HG03175 (cell line): ENCODE results near the gene TOR4A.
A peak's percentile ranks its signal among the peaks of the same experiment; 100 is the strongest.

Experiments
- ATAC-seq: cut with Tn5 transposase; IDR thresholded peaks from one replicate; pipeline ENCODE4 v1.9.1; 2021; ENCODE audit warnings: mild to moderate bottlenecking, moderate library complexity; ENCODE audit not compliant: unreplicated experiment

The TOR4A gene

GRCh38 chr9:137293482-137294090 is 16.1 kb downstream of the TOR4A start:
- no peak for ATAC-seq

DNA sequence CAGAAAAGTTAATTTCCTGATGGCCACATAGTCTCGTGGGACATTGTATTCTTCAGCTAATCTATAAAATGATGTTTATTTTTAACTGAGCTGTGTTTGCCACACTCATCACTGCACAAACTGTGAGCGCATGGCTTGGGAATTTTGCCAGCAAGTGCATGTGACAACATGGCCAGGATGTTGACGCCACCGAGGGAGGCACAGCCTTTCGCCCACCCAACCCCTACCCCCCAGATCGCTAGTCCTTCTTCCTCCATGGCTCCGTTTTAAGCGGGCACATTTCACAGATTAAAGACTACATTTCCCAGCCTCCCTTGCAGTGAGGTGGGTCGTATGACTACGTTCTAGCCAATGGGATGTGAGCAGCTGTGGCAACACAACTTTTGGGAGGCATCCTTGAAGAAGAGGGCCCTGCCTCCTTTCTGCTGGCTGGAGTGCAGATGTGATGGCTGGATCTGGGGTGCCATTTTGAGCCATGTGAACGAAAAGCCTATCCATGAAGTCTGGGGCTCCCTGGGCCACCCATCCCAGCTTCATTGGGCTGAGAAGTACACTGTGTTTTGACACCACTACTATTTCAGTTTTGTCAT is 16.7 kb downstream of the TOR4A start:
- no peak for ATAC-seq

DNA sequence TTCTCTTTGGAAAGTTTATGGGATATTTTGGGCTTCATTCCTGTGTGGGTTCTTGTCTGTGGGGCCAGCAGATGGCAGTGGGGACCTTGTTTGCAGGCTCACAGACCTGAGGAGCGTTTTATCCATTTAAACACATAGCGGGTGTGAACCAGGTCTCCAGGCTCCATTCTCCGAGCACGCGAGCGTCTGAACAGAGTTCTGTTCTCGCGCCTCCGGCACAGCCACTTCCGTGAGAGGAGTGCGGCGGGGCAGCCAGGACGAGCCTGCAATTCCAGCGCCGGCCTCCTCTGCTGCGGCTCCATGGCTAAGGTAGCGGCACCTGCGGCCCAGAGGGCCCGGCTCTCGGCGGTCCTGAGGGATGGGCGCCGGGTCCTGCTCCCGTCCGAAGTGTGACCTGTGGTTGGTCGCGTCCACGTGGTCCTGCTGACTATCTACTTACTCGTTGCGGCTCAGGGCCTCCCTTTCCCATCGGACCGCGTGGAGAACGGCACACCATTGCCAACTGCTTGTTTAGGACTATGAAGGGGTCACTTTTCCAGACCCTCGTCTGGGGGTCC is 17.2 kb downstream of the TOR4A start:
- ATAC-seq = no peak

GRCh38 chr9:137295238-137295811 is 17.8 kb downstream of the TOR4A start:
- peak; percentile 43 for ATAC-seq

DNA sequence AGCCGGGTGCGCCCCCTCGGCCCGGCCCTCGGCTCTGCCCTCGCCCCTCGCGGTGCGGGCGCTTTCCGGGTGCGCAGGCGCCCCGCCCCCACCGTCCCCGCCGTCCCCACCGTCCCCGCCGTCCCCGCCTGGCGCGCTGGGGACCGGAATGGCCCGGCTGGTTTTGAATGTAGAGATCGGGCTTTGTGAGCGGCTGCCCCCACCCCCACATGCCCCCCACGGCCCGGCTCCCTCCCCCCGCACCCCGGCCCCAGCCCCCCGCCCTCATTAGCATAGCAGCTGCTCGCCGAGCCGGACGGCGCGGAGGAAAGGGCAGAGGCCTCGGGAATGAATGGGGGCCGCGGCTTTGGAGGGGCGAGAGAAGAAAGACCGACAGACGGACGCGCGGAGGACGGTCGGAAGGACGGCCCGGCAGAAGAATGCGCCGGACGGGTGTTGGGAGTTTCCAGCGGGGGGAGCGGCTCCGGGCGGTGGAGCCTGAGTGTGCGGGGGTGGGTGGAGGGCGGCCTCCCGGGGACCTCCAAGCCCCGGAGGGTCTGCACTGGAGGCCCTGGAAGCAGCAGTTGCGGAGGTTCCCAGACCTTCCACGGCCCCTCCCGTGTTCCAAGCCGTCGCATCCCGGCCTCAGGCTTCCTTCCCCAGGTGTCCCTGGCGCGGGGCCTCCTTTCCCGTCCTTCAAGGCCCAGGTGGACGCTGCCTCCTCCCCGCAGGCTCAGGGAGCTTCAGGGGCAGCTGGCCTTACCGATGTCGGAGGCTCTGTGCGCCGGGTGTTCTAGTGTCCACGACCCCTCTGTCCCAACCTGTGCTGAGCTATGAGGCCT is 18.5 kb downstream of the TOR4A start:
- ATAC-seq = no peak

- no peak for ATAC-seq
Measured at GRCh38 chr9:137296670-137297664, 19.4 kb downstream of the TOR4A start.

GRCh38 chr9:137297966-137298365 is 20.4 kb downstream of the TOR4A start:
- ATAC-seq = no peak

DNA sequence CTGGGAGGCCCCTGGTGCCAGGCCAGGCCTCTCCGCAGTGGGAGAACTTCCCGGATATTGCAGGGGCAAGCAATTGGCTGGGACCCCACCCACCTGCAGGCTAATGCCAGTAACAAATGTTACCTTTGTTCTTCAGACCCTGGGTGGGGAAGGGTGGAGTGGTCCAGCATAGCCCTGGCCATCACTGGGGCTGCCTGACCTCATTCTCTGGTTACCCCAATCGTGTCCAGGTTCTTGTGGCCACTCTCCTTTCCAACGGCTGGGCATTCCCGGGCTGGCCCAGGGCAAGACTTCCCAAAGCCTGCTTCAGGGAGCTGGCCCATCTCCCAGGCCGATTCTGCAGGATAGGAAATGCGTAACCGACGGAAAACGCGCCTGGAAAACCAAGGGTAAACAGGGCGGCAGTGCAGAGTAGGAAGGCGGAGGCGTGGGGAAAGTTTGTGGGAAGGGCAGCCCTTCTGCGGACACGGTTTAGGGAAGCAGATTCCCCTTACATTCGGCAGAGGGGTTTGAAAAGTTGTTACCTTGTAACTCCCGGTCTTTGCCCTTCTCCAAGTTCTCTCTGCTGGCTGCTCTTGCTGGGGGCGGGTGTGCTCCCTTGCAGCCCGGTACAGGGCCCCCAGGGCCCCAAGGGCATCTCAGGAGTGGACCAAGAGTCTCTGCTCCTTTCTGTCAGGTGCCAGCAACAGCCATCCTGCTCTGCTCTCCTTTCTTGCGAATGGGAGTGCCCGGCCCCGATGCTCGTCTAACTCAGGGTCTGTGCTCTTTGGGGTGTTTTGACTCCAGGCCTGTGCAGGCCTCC is 21.1 kb downstream of the TOR4A start:
- no peak for ATAC-seq

GRCh38 chr9:137299203-137299565 is 21.7 kb downstream of the TOR4A start:
- ATAC-seq = no peak

GRCh38 chr9:137299938-137300337 is 22.4 kb downstream of the TOR4A start:
- ATAC-seq = no peak

- no peak for ATAC-seq
Measured at GRCh38 chr9:137300567-137301080, 23.1 kb downstream of the TOR4A start.

DNA sequence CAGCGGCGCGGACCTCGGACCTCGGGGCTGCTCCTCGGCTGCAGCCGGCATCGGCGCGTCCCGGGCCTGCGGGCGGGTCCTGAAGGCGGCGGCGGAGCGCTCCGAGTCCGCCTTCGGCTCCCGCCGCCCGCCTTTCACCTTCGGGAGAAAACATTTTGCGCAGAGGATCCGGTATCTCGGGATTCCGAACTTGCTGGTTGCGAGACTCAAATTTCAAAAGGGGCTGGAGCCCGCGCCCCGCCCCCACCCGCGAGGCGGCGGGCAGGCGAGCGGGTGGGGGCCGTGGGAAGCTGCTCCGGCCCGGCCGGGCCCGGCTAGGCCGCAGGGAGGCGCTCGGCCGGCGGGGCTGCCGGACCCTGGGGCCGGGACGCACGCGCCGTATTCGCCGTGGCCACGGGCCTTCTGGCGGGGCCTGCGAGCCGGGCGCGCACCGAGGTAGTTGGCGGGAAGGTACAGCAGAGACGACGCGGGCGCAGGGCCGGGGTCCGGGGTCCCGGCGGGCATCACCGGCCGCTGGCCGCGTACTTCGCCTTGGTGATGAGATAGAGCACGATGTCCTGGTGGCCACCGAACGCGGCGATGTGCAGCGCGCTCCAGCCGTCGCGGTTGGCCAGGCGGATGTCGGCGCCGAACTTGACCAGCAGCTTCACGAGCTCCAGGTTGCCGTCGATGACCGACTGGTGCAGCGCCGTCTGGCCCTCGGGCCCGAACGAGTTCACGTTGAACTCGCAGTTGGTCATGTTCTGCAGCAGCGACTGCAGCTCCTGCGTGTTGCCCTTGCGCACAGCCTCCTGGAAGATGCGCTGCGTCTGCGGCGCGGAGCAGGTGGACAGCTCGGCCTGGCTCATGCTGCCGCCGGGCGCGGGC is 23.8 kb downstream of the TOR4A start:
- ATAC-seq = peak; percentile 17

DNA sequence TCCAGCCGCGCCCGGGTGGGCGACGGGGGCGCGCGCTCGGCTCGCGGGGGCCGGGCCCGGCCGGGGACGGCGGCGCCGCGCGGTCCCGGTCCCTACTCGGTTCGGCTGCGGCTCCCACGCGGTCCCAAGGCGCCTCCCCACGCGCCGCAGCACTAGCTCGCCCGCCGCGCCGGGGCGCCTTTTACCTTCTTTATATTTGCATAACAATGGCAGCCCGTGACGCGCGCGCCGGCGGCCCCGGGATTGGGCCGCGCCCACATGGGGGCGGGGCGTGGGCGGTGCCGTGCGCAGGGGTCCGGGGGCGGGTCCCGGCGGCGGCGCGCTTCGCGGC is 24.6 kb downstream of the TOR4A start, which contains the start of gene NRARP:
Gene NRARP (minus strand): TSS at position 154 of the 331 bp plus-strand sequence. CDS start 343 bp downstream, outside the sequence.
- ATAC-seq = peak; percentile 82

DNA sequence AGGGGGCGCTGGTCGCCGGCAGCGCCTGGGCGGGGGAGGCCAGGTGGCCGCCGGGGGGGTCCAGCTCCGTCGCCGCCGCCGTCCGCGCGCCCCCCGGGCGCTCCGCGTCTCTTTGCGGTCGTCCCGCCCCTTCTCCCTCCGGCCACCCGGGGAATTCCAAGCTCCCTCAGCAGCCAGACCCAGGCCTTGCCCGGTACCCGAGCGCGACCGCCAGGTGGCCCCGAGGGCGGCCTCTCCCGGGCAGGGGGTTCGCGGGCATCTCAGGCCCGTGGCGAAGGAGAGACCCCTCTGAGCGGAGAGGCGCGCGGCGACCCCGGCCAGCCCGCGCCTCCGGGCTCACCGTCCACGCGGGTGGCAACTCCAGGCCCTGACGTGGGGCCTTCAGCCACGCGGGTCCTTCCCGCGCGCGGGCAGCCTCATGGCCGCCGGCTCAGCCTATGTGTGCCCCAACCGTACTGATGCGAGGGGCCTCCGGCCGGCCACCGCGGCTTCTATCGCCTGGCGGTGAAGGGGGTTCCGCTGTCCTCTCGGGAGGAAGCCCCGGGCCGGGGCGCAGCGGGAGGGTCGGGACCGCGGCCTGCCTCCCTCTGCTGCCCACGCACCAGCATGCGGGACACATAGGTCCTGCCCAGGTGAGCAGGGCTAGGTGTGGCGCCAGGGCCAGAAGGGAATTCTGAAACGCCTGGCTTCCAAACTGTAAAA is 25.1 kb downstream of the TOR4A start:
- ATAC-seq = peak; percentile 39

- no peak for ATAC-seq
Measured at GRCh38 chr9:137303151-137303892, 25.8 kb downstream of the TOR4A start.

- ATAC-seq = no peak
Measured at GRCh38 chr9:137303893-137304382, 26.4 kb downstream of the TOR4A start.
